BJ (cell line): ENCODE data around the gene ADARB2. TPM values are rescaled to one million over a fixed set of nuclear protein-coding genes. Genes with fewer than 3 reads are reported as not detected.

ENCODE experiments used
- CTCF ChIA-PET: fragments of 350-600 bp; formaldehyde crosslinking; extraction: SDS; loops from one replicate; lab custom pipeline; 2021; ENCODE audit warnings: antibody characterized with exemption, inconsistent platforms; lab: Yijun Ruan, JAX
- POLR2A ChIA-PET: fragments of 300-600 bp; sonication (Branson Sonifier 250); formaldehyde crosslinking; extraction: SDS; loops from one replicate; lab custom pipeline; 2021; ENCODE audit warnings: antibody characterized with exemption; lab: Charles Lee
- DNase-seq: peaks from one replicate; pipeline ENCODE4 v3.0.0-alpha.2; 2011; ENCODE audit warnings: low read depth
- H3K27me3 ChIP-seq: 2 replicates; pipeline ENCODE4 v1.6.0; 2011; ENCODE audit warnings: low read length; ENCODE audit not compliant: control insufficient read depth, insufficient read depth
- H3K36me3 ChIP-seq: 2 replicates; pipeline ENCODE4 v1.5.1; 2011; ENCODE audit warnings: low read length; ENCODE audit not compliant: control insufficient read depth, insufficient read depth
- H3K4me3 ChIP-seq: 2 replicates; pipeline ENCODE4 v1.5.1; 2011; ENCODE audit warnings: low read depth, mild to moderate bottlenecking, control low read depth, low read length
- CTCF ChIP-seq: IDR thresholded peaks from 2 replicates; pipeline ENCODE4 v1.5.1; 2011; ENCODE audit warnings: low read depth, mild to moderate bottlenecking, control low read depth, inconsistent platforms, low read length, moderate library complexity; ENCODE audit not compliant: insufficient read depth
- polyA plus RNA-seq: library from polyadenylated mRNA; depleted of rRNA; stranded (reverse); fragments of >200 nt; gene quantifications from 2 replicates; pipeline ENCODE4 v1.2.3, GENCODE V29; 2011

Gene ADARB2
- polyA plus RNA-seq, 1 experiment = not detected

DNA sequence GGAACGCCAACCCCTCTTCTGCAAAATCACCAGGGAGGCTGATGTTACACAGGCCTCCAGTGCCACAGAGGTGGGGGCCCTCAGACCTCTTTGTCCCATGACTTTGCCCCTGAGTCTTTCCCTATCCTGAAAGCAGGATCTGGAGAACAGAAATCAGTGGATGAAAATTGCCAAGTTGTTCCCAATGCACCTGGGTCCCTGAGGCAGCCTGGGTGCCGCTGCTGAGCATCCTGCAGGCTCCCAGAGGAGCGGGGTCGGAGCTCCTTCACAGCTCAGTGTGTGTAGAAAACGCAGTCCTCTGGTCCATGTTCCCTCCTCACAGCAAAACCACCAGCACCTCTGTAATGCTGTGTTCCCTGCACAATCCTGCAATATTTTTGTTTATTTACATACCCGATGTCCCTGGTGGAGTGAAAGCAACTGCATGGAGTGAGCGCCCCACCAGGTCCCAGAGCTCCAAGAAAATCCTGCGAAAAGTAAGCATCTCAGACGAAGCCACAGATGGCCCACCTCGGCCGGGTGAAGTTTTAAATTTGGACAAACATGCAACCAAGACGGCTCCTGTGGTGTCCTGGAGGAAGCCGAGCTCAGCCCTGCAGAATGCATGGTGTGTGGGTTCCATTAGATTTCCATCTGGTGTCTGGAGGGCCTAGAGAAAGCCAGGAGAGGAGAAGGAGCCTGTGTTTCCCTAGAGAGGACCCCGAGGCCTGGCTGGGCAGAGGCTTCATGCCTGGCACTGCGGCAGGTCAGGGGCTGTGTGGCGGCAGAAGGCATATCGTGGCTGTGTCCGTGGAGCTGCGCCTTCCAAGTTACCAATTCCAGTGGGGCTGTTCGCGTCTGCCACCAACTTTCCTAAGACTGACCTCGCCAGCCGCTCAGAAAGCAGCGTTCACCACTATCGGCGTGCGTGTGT is 445.9 kb downstream of the ADARB2 start:
- TF ChIP-seq CTCF = no peak
- DNase-seq = no peak
- CTCF ChIA-PET = no interaction called here
- H3K27me3 ChIP-seq = no peaks in the 10 kb centered on the region
- H3K4me3 ChIP-seq = no peak overlapping the region
- POLR2A ChIA-PET = no interaction called here
- H3K36me3 ChIP-seq = no peaks in the 10 kb centered on the region

- POLR2A ChIA-PET = no interaction called here
- CTCF ChIA-PET = no interaction called here
- Histone ChIP-seq H3K4me3 (no peak overlapping the region), H3K27me3 (no peaks in the 10 kb centered on the region), H3K36me3 (no peaks in the 10 kb centered on the region)
- TF ChIP-seq CTCF = no peak
- no peak for DNase-seq
Measured at GRCh38 chr10:1290071-1290471, 447.3 kb downstream of the ADARB2 start.

- CTCF ChIA-PET = no interaction called here
- Histone ChIP-seq H3K36me3 (no peaks in the 10 kb centered on the region), H3K27me3 (no peaks in the 10 kb centered on the region), H3K4me3 (no peak overlapping the region)
- POLR2A ChIA-PET = no interaction called here
- TF ChIP-seq CTCF = no peak
- no peak for DNase-seq
Measured at GRCh38 chr10:1289591-1289990, 447.7 kb downstream of the ADARB2 start.

GRCh38 chr10:1287971-1288401 is 449.3 kb downstream of the ADARB2 start:
- Histone ChIP-seq H3K27me3 (no peaks in the 10 kb centered on the region), H3K4me3 (no peak overlapping the region), H3K36me3 (no peaks in the 10 kb centered on the region)
- ChIA-PET POLR2A (no interaction called here), CTCF (no interaction called here)
- TF ChIP-seq CTCF = no peak
- no peak for DNase-seq

GRCh38 chr10:1287487-1287886 is 449.8 kb downstream of the ADARB2 start:
- H3K4me3 ChIP-seq = no peak overlapping the region
- DNase-seq = no peak
- ChIA-PET POLR2A (no interaction called here), CTCF (no interaction called here)
- H3K27me3 ChIP-seq = no peaks in the 10 kb centered on the region
- no peak for TF ChIP-seq CTCF
- no peaks in the 10 kb centered on the region for H3K36me3 ChIP-seq
